MM.1S (cell line): ENCODE results near the gene KDF1.

Experiments used
- DNase-seq: peaks from one replicate; pipeline ENCODE4 v3.0.0-alpha.2; 2015
- H2AFZ ChIP-seq: fragments of 300-600 bp; sonication (generic); 2 replicates; pipeline ENCODE4 v1.6.0; 2016; ENCODE audit warnings: antibody characterized with exemption, low read length
- H3F3A ChIP-seq: fragments of 300-600 bp; sonication (generic); 2 replicates; pipeline ENCODE4 v1.6.1; 2016; ENCODE audit warnings: mild to moderate bottlenecking, antibody characterized with exemption, low read length, moderate library complexity, mixed read lengths; ENCODE audit not compliant: insufficient read depth
- H3K27ac ChIP-seq: fragments of 300-600 bp; sonication (generic); 2 replicates; pipeline ENCODE4 v1.5.1; 2016; ENCODE audit warnings: mild to moderate bottlenecking, low read length
- H3K27me3 ChIP-seq: fragments of 300-600 bp; sonication (generic); replicated peaks from 2 replicates; pipeline ENCODE4 v1.6.0; 2016; ENCODE audit warnings: low read length; ENCODE audit not compliant: insufficient read depth
- H3K36me3 ChIP-seq: fragments of 300-600 bp; sonication (generic); replicated peaks from 2 replicates; pipeline ENCODE4 v1.6.1; 2016; ENCODE audit warnings: mild to moderate bottlenecking, low read length, mixed read lengths; ENCODE audit not compliant: insufficient read depth
- H3K4me1 ChIP-seq: fragments of 300-600 bp; sonication (generic); 2 replicates; pipeline ENCODE4 v1.6.1; 2016; ENCODE audit warnings: low read length, mixed read lengths
- H3K4me2 ChIP-seq: fragments of 300-600 bp; sonication (generic); 2 replicates; pipeline ENCODE4 v1.6.0; 2016; ENCODE audit warnings: low read depth, low read length
- H3K4me3 ChIP-seq: fragments of 300-600 bp; sonication (generic); 2 replicates; pipeline ENCODE4 v1.5.1; 2016; ENCODE audit warnings: low read length, mixed read lengths
- H3K79me2 ChIP-seq: fragments of 300-600 bp; sonication (generic); 2 replicates; pipeline ENCODE4 v1.6.1; 2016; ENCODE audit warnings: mixed run types, low read length, mixed read lengths
- H3K9ac ChIP-seq: fragments of 300-600 bp; sonication (generic); 2 replicates; pipeline ENCODE4 v1.6.1; 2016; ENCODE audit warnings: low read length, mixed read lengths
- H3K9me2 ChIP-seq: fragments of 300-600 bp; sonication (generic); replicated peaks from 2 replicates; pipeline ENCODE4 v1.6.1; 2016; ENCODE audit warnings: mild to moderate bottlenecking, low read length, mixed read lengths; ENCODE audit not compliant: insufficient read depth
- H3K9me3 ChIP-seq: fragments of 300-600 bp; sonication (generic); replicated peaks from 2 replicates; pipeline ENCODE4 v1.6.1; 2016; ENCODE audit warnings: mild to moderate bottlenecking, low read length, mixed read lengths; ENCODE audit not compliant: insufficient read depth
- H4K20me1 ChIP-seq: fragments of 300-600 bp; sonication (generic); 2 replicates; pipeline ENCODE4 v1.6.1; 2016; ENCODE audit warnings: mild to moderate bottlenecking, low read length, moderate library complexity, mixed read lengths; ENCODE audit not compliant: insufficient read depth
- CTCF ChIP-seq: fragments of 300-600 bp; sonication (generic); IDR thresholded peaks from 2 replicates; pipeline ENCODE4 v1.5.1; 2016; ENCODE audit warnings: antibody characterized with exemption, low read length, mixed read lengths
- EZH2 ChIP-seq: fragments of 300-600 bp; sonication (generic); optimal IDR thresholded peaks from 2 replicates; pipeline ENCODE3; 2017; ENCODE audit warnings: low read depth, mild to moderate bottlenecking, antibody characterized with exemption, low read length, mixed read lengths
- EZH2phosphoT487 ChIP-seq: fragments of 300-600 bp; sonication (generic); IDR thresholded peaks from 2 replicates; pipeline ENCODE4 v1.6.1; 2018; ENCODE audit warnings: antibody characterized with exemption, low read length

Gene KDF1

GRCh38 chr1:26912147-26912490 lies 48.1 kb downstream of the KDF1 start:
- no peaks in the 10 kb centered on the region for H3K4me1 ChIP-seq
- no peak for TF ChIP-seq EZH2
- no peak for TF ChIP-seq CTCF
- TF ChIP-seq EZH2phosphoT487, result no peak

GRCh38 chr1:26911399-26912146 lies 48.7 kb downstream of the KDF1 start:
- H3K9me3 ChIP-seq, result no peaks in the 10 kb centered on the region
- H4K20me1 ChIP-seq, result no peaks in the 10 kb centered on the region
- H3K4me1 ChIP-seq, result no peaks in the 10 kb centered on the region
- H3K4me2 ChIP-seq, result no peak overlapping the region
- no peak overlapping the region for H2AFZ ChIP-seq
- no peaks in the 10 kb centered on the region; the same call in none of the 2 replicates for H3K27me3 ChIP-seq
- no peak for DNase-seq
- H3K36me3 ChIP-seq, result no peaks in the 10 kb centered on the region
- H3F3A ChIP-seq, result no peaks in the 10 kb centered on the region
- no peaks in the 10 kb centered on the region for H3K79me2 ChIP-seq
- no peak overlapping the region for H3K4me3 ChIP-seq
- H3K9me2 ChIP-seq, result no peaks in the 10 kb centered on the region
- TF ChIP-seq EZH2phosphoT487 (no peak), CTCF (no peak), EZH2 (no peak)
- H3K27ac ChIP-seq, result no peak overlapping the region
- H3K9ac ChIP-seq, result no peak overlapping the region

More at GRCh38 chr1:26912147-26912490, 48.1 kb downstream of the KDF1 start:
- H3K9me3 ChIP-seq, result no peaks in the 10 kb centered on the region
- no peak overlapping the region for H2AFZ ChIP-seq
- no peaks in the 10 kb centered on the region for H3K36me3 ChIP-seq
- no peak overlapping the region for H3K9ac ChIP-seq
- no peak overlapping the region for H3K4me3 ChIP-seq
- no peaks in the 10 kb centered on the region for H4K20me1 ChIP-seq
- H3K27ac ChIP-seq, result no peak overlapping the region
- DNase-seq, result no peak
- H3K27me3 ChIP-seq, result no peaks in the 10 kb centered on the region; the same call in none of the 2 replicates
- H3K79me2 ChIP-seq, result no peaks in the 10 kb centered on the region
- no peak overlapping the region for H3K4me2 ChIP-seq
- H3F3A ChIP-seq, result no peaks in the 10 kb centered on the region
- H3K9me2 ChIP-seq, result no peaks in the 10 kb centered on the region

GRCh38 chr1:26910343-26911160 lies 49.7 kb downstream of the KDF1 start:
- Histone ChIP-seq H3K9ac (no peak overlapping the region), H4K20me1 (no peaks in the 10 kb centered on the region), H3K9me3 (no peaks in the 10 kb centered on the region), H3K9me2 (no peaks in the 10 kb centered on the region), H3K36me3 (no peaks in the 10 kb centered on the region), H3K4me1 (no peaks in the 10 kb centered on the region), H3K27ac (no peak overlapping the region), H3K4me2 (no peak overlapping the region), H3K27me3 (no peaks in the 10 kb centered on the region; the same call in none of the 2 replicates), H2AFZ (no peak overlapping the region), H3K4me3 (no peak overlapping the region), H3K79me2 (no peaks in the 10 kb centered on the region), H3F3A (no peaks in the 10 kb centered on the region)
- DNase-seq, result no peak
- TF ChIP-seq EZH2 (no peak), CTCF (no peak), EZH2phosphoT487 (no peak)
